T47D (cell line): Measurements from ENCODE around the gene DYNC1H1.
"Not testable (repeated sequence)": the region's sequence is repeated elsewhere in the genome, so short reads cannot be mapped to it uniquely, and the experiment has no call there.

Source experiments
- DNase-seq, 2 experiments: peaks; one replicate each; pipeline versions ENCODE4 v3.0.0 to v3.0.0-alpha.2; 2011 to 2012; ENCODE audit warnings: low read depth in 1 of 2, low spot score in 1 of 2
- JUND ChIP-seq: IDR thresholded peaks from 2 replicates; pipeline ENCODE4 v1.6.1; 2012; ENCODE audit warnings: low read depth
- in situ Hi-C: cut with HindIII; loops from 2 replicates; pipeline ENCODE4 v1.10.0; 2016; ENCODE audit warnings: low sequenced_read_pairs, low pct_unique_long_range_greater_than_20kb

DYNC1H1 gene

GRCh38 chr14:101973356-101973755 is 9.0 kb downstream of the DYNC1H1 start:
- in situ Hi-C loops = no loop called here
- no peak for DNase-seq

DNA sequence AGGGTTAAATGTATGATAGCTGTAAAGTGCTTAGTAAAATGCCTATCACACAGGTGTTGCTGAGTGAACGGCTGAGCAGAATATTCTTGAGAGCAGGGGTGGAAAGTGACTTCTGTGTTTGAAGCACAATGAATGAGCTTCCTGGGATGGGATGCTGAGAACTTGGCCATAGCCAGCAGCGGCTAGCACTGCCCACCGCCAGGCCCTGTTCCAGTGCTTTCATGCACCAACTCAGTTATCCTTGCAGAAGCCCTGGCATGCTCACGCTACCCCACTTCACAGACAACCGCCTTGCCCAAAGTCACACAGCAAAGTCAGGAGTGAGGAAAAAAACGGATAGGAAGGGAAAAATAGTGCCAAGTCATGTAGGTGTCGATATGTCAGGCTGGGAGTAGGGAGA is 10.9 kb downstream of the DYNC1H1 start:
- in situ Hi-C loops = no loop called here
- no peak for DNase-seq

More at GRCh38 chr14:101973356-101973755, 9.0 kb downstream of the DYNC1H1 start:
- TF ChIP-seq JUND = no peak

GRCh38 chr14:101977311-101978071 is 13.1 kb downstream of the DYNC1H1 start:
- no peak for DNase-seq
- in situ Hi-C loops = no loop called here
- TF ChIP-seq JUND = no peak

More for the DNA sequence above, 10.9 kb downstream of the DYNC1H1 start:
- TF ChIP-seq JUND = no peak

GRCh38 chr14:101979666-101980065 is 15.3 kb downstream of the DYNC1H1 start:
- no peak for DNase-seq
- no peak for TF ChIP-seq JUND
- in situ Hi-C loops = no loop called here

GRCh38 chr14:101980251-101980650 is 15.9 kb downstream of the DYNC1H1 start:
- no peak for TF ChIP-seq JUND
- peak in 1 of 2 experiments; percentile 37 for DNase-seq
- in situ Hi-C loops = no loop called here

DNA sequence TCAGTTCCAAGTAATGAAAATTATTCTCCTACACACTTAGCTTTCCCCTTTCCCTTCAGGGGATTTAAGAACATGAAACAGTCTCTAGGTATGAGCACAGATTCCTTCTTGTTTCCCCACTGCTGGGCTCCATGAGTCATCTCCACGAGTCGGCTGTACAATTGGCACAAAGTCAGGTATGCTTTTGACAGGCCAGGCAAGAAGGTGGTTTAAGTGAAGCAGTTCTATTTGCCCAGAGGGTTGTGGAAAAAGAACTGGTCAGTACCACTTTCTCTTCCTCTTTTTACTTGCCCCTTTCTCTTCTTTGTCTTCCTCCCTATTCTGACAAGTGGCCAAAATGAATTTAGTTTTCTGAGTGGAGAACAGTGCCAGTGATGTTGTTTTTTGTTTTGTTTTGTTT is 16.3 kb downstream of the DYNC1H1 start:
- in situ Hi-C loops = no loop called here
- DNase-seq = peak; percentile 75 to 98
- peak; percentile 94 for TF ChIP-seq JUND

DNA sequence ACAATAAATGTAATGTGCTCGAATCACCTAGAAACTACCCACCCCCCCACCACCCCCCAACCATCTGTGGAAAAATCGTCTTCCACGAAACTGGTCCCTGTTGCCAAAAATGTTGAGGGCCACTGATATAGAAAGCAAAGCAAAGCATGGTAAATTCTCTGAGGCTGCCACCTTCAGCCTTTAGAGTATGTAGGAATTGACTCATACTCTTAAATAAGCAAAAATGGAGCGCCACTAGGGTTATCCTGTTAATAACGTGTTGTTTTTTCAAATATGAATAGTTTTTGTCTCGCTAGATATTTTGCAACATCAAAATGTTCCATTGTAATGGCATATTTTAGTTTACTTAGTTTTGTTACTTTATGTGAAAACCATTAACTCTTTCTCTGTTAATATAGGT is 18.2 kb downstream of the DYNC1H1 start:
- no peak for TF ChIP-seq JUND
- in situ Hi-C loops = no loop called here
- DNase-seq = no peak

DNA sequence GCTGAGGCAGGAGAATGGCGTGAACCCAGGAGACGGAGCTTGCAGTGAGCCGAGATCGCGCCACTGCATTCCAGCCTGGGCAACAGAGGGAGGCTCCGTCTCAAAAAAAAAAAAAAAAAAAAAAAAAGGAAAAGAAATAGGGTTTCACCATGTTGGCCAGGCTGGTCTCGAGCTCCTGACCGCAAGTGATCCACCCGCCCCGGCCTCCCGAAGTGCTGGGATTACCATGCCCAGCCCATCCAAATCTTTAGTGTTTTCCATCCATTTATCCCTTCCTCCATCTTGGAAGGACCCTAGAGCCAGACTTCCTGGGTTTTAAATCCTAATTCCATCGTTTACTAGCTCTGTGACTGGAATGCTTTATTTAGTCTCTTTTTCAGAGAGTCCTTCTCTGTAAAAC is 20.5 kb downstream of the DYNC1H1 start:
- DNase-seq, in situ Hi-C loops: not testable (repeated sequence)

DNA sequence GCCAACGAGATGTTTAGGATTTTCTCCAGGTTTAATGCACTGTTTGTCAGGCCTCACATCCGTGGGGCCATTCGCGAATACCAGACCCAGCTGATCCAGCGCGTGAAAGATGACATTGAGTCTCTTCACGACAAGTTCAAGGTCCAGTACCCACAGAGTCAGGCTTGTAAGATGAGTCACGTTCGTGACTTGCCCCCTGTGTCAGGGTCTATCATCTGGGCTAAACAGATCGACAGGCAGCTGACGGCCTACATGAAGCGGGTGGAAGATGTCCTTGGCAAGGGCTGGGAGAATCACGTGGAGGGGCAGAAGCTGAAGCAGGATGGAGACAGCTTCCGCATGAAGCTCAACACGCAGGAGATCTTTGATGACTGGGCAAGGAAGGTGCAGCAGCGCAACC is 21.6 kb downstream of the DYNC1H1 start:
- no peak for DNase-seq
- in situ Hi-C loops = no loop called here
- no peak for TF ChIP-seq JUND

DNA sequence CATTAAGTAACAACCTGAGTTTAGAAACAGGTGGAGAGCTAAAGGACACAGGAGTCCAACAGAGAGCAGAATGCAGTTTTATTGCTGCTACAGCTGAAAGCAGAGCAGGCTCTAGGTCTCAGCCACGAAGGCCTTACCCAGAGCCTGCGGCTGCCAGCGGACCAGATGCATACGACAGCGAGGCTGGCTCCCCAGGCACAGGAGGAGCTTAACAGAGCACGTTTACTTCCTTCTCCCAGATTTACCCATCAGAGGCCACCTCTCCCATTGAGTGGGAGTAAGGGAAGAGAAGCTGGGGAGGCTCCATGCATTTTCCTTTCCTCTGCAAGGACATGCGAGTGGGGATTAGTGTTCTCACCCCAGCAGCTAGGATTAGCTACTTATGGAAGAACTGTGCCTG is 22.6 kb downstream of the DYNC1H1 start:
- in situ Hi-C loops = no loop called here
- no peak for TF ChIP-seq JUND
- DNase-seq = no peak

DNA sequence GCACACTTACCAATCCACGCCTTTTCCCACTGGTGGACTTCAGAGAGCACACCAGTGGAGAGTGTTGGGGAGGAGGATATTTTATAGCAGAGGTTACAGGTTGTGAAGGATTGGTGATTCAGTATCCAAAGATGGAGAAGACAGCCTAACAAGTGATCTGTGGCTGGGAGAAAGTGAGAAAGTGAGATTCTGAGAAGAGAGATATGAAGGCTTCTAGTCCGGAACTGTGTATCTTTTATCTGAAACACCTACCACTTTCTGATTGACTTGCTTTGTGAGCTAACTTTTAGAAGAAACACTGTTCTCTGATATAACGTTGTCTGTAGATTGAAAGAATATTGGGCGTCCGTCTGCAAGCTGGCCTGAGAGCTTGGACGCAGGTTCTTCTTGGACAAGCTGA is 24.0 kb downstream of the DYNC1H1 start:
- no peak for DNase-seq
- in situ Hi-C loops = no loop called here
- no peak for TF ChIP-seq JUND

DNA sequence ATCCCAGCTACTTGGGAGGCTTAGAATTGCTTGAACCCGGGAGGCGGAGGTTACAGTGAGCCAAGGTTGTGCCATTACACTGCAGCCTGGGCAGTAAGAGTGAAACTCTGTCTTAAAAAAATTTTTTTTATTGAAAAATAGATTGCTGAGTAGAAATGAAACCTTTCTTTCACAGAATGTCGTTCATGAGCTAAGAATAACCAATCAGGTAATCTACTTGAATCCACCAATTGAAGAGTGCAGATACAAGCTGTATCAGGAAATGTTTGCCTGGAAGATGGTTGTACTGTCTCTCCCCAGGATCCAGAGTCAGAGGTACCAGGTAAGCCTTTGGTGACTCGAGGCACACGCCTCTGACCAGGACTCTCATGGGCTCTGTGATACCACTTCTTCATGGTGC is 27.0 kb downstream of the DYNC1H1 start:
- in situ Hi-C loops = no loop called here
- DNase-seq = no peak
- TF ChIP-seq JUND = no peak

GRCh38 chr14:101992708-101993107 is 28.3 kb downstream of the DYNC1H1 start:
- TF ChIP-seq JUND = no peak
- in situ Hi-C loops = no loop called here
- no peak for DNase-seq
